Activated CD4-positive, alpha-beta T cell treated with anti-CD3 and anti-CD28 coated beads for 36 hours (primary cell): Measurements from ENCODE around the gene GPR156. TPM values are rescaled to one million over a fixed set of nuclear protein-coding genes. Genes with fewer than 3 reads are reported as not detected.
A peak's percentile ranks its signal among the peaks of the same experiment; 100 is the strongest.
"Not testable (repeated sequence)": the region's sequence is repeated elsewhere in the genome, so short reads cannot be mapped to it uniquely, and the experiment has no call there.

Source experiments
- ATAC-seq: fragments of 200-7000 bp; cut with Tn5 transposase; one replicate; pipeline ENCODE4 v1.10.0; 2021; ENCODE audit warnings: mild to moderate bottlenecking, moderate library complexity
- CTCF ChIA-PET: fragments of 350-600 bp; sonication (Branson Sonifier 250); formaldehyde crosslinking; loops from one replicate; lab custom pipeline; 2021; ENCODE audit warnings: antibody characterized with exemption; lab: Charles Lee
- POLR2A ChIA-PET: fragments of 350-600 bp; sonication (Branson Sonifier 250); formaldehyde crosslinking; loops from one replicate; lab custom pipeline; 2021; ENCODE audit warnings: antibody characterized with exemption, inconsistent platforms; lab: Charles Lee
- DNase-seq: peaks from one replicate; pipeline ENCODE4 v3.0.0-alpha.2; 2020
- H3K27ac Mint-ChIP-seq: one replicate; pipeline ENCODE4 v1.8.0; 2021; ENCODE audit warnings: mixed read lengths
- H3K27me3 Mint-ChIP-seq: one replicate; pipeline ENCODE4 v1.8.0; 2021; ENCODE audit warnings: mixed read lengths
- H3K36me3 Mint-ChIP-seq: one replicate; pipeline ENCODE4 v1.8.0; 2021; ENCODE audit warnings: low read depth, mixed read lengths
- H3K4me1 Mint-ChIP-seq: one replicate; pipeline ENCODE4 v1.8.0; 2021; ENCODE audit warnings: mixed read lengths
- H3K4me3 Mint-ChIP-seq: one replicate; pipeline ENCODE4 v1.8.0; 2021; ENCODE audit warnings: mild to moderate bottlenecking, moderate library complexity, mixed read lengths
- H3K9me3 Mint-ChIP-seq: one replicate; pipeline ENCODE4 v1.8.0; 2021; ENCODE audit warnings: low read depth, mixed read lengths
- intact Hi-C, 2 experiments: fragments of 100-400 bp; cut with DNase I in 1 of 2; cut with micrococcal nuclease in 1 of 2; formaldehyde crosslinking; loops; one replicate each; pipeline versions ENCODE4 v1.14.2 to v1.15.1; 2022 to 2024; cut with DNase I, micrococcal nuclease
- total RNA-seq, 2 experiments: library from RNA; stranded (reverse); gene quantifications; one replicate each; pipeline ENCODE4 v1.2.3, GENCODE V29; 2021

Gene GPR156
- total RNA-seq, 2 experiments from 2014 or later, result 0.11 TPM; not detected in 1

GRCh38 chr3:120157681-120158080 is 127.3 kb downstream of the GPR156 start:
- peaks cover 3% of the 10 kb centered on the region for H3K27me3 Mint-ChIP-seq
- H3K9me3 Mint-ChIP-seq, result peaks cover 16% of the 10 kb centered on the region
- H3K27ac Mint-ChIP-seq, result no peak overlapping the region
- ChIA-PET POLR2A (no interaction called here), CTCF (no interaction called here)
- peaks cover 5% of the 10 kb centered on the region for H3K4me1 Mint-ChIP-seq
- intact Hi-C loops, result no loop called here
- no peak for DNase-seq
- H3K36me3 Mint-ChIP-seq, result peaks cover 12% of the 10 kb centered on the region
- no peak overlapping the region for H3K4me3 Mint-ChIP-seq
- ATAC-seq, result no peak

GRCh38 chr3:120157113-120157512 is 127.9 kb downstream of the GPR156 start:
- H3K9me3 Mint-ChIP-seq, result peaks cover 16% of the 10 kb centered on the region
- intact Hi-C loops, result no loop called here
- H3K27ac Mint-ChIP-seq, result no peak overlapping the region
- ChIA-PET CTCF (no interaction called here), POLR2A (no interaction called here)
- H3K36me3 Mint-ChIP-seq, result peaks cover 12% of the 10 kb centered on the region
- DNase-seq (no peak), ATAC-seq (no peak)
- H3K27me3 Mint-ChIP-seq, result peaks cover 3% of the 10 kb centered on the region
- peaks cover 5% of the 10 kb centered on the region for H3K4me1 Mint-ChIP-seq
- no peak overlapping the region for H3K4me3 Mint-ChIP-seq

DNA sequence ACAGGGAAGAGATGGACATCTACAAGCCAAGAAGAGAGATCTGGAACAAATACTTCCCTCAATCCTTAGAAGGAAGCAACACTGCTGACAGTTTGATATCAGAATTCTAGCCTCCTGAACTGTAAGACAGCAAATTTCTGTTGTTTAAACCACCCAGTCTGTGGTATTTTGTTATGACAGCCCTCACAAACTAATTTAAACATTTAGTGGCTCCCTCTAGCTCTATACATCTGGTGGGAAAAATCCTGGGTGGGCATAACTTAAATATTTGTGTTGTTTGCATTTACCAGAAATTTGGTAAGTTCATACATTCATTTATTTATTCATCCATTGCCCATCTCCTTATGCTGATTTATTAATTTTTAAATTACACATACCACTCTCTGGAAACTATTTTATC is 128.3 kb downstream of the GPR156 start:
- Mint-ChIP-seq H3K9me3 (peaks cover 16% of the 10 kb centered on the region), H3K27ac (no peak overlapping the region), H3K4me1 (peaks cover 5% of the 10 kb centered on the region), H3K4me3 (no peak overlapping the region), H3K36me3 (peaks cover 12% of the 10 kb centered on the region), H3K27me3 (peaks cover 3% of the 10 kb centered on the region)
- intact Hi-C loops, result no loop called here
- DNase-seq, result no peak
- POLR2A ChIA-PET, result no interaction called here
- ATAC-seq, result no peak
- CTCF ChIA-PET, result no interaction called here

DNA sequence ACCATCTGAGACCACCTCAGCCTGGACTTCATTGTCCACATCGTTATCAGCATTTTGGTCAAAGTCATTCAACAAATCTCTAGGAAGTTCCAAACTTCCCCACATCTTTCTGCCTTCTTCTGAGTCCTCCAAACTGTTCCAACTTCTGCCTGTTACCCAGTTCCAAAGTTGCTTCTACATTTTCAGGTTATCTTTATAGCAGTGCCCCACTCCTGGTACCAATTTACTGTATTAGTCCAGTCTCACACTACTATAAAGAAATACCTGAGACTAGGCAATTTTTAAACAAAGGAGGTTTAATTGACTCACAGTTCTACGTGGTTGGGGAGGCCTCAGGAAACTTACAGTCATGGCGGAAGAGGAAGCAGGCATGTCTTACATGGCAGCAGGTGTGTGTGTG is 129.3 kb downstream of the GPR156 start:
- ATAC-seq, H3K4me1 Mint-ChIP-seq, intact Hi-C loops, H3K27ac Mint-ChIP-seq, POLR2A ChIA-PET, H3K27me3 Mint-ChIP-seq, CTCF ChIA-PET, DNase-seq, H3K4me3 Mint-ChIP-seq: not testable (repeated sequence)
- Mint-ChIP-seq H3K9me3 (peaks cover 16% of the 10 kb centered on the region), H3K36me3 (peaks cover 12% of the 10 kb centered on the region)

GRCh38 chr3:120155108-120155507 is 129.9 kb downstream of the GPR156 start:
- Mint-ChIP-seq H3K9me3 (peaks cover 16% of the 10 kb centered on the region), H3K27ac (no peak overlapping the region), H3K27me3 (peaks cover 3% of the 10 kb centered on the region), H3K4me1 (peaks cover 5% of the 10 kb centered on the region), H3K4me3 (no peak overlapping the region), H3K36me3 (peaks cover 12% of the 10 kb centered on the region)
- POLR2A ChIA-PET, result no interaction called here
- intact Hi-C loops, result no loop called here
- CTCF ChIA-PET, result no interaction called here
- DNase-seq, result no peak
- ATAC-seq, result no peak

- Mint-ChIP-seq H3K4me3 (no peak overlapping the region), H3K27ac (no peak overlapping the region), H3K27me3 (peaks cover 3% of the 10 kb centered on the region), H3K9me3 (peaks cover 16% of the 10 kb centered on the region), H3K4me1 (peaks cover 10% of the 10 kb centered on the region), H3K36me3 (peaks cover 12% of the 10 kb centered on the region)
- CTCF ChIA-PET, result interaction anchor here (0.6 kb wide), 2 partner anchors 16 to 30 kb away, joined by 3 read pairs; no protein-coding TSS in a partner anchor
- POLR2A ChIA-PET, result interaction anchor here (0.9 kb wide), 1 partner anchor 457 kb away, joined by 5 read pairs; no protein-coding TSS in a partner anchor
- ATAC-seq, result peak; percentile 39
- no peak for DNase-seq
- intact Hi-C loops, result no loop called here
These were observed 131.7 kb downstream of the GPR156 start for GRCh38 chr3:120153294-120153693.

DNA sequence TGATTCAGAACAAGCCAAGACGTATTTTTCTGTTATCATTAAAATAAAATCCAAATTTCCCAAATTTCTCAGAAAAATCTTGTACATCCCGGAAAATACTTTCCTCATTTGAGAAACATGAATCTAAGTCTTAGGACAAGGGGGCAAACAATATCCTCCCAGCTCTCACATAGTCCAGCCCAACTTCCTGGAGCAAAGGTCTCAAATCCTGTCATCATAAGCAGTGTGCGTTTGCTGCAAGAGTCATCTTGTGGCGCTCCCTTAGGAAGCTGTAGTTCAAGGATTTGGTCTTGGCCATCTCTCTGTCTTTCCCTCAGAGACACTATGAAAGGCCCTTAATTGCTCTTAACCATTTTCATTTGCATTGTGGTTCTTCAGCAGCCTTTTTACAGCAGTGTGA is 133.2 kb downstream of the GPR156 start:
- ChIA-PET CTCF (no interaction called here), POLR2A (no interaction called here)
- Mint-ChIP-seq H3K36me3 (peaks cover 12% of the 10 kb centered on the region), H3K4me1 (peaks cover 18% of the 10 kb centered on the region), H3K27me3 (peaks cover 3% of the 10 kb centered on the region), H3K9me3 (peaks cover 16% of the 10 kb centered on the region), H3K27ac (no peak overlapping the region), H3K4me3 (no peak overlapping the region)
- ATAC-seq (no peak), DNase-seq (no peak)
- intact Hi-C loops, result no loop called here

- peaks cover 32% of the 10 kb centered on the region for H3K4me1 Mint-ChIP-seq
- ChIA-PET CTCF (interaction anchor here (0.6 to 5.3 kb wide), 5 partner anchors 14 to 269 kb away, joined by 3 to 35 read pairs (median 3); no protein-coding TSS in a partner anchor), POLR2A (no interaction called here)
- no peaks in the 10 kb centered on the region for H3K9me3 Mint-ChIP-seq
- H3K27ac Mint-ChIP-seq, result no peak overlapping the region
- H3K4me3 Mint-ChIP-seq, result no peak overlapping the region
- no peaks in the 10 kb centered on the region for H3K27me3 Mint-ChIP-seq
- DNase-seq, result no peak
- no peak for ATAC-seq
- peaks cover 1% of the 10 kb centered on the region for H3K36me3 Mint-ChIP-seq
- intact Hi-C loops, result loop anchor here (5.0 kb wide), 2 partner anchors 56 to 326 kb away; partner anchors contain the start of gene GSK3B (in 1 of the 2)
These were observed 136.7 kb downstream of the GPR156 start for GRCh38 chr3:120148187-120148949.

DNA sequence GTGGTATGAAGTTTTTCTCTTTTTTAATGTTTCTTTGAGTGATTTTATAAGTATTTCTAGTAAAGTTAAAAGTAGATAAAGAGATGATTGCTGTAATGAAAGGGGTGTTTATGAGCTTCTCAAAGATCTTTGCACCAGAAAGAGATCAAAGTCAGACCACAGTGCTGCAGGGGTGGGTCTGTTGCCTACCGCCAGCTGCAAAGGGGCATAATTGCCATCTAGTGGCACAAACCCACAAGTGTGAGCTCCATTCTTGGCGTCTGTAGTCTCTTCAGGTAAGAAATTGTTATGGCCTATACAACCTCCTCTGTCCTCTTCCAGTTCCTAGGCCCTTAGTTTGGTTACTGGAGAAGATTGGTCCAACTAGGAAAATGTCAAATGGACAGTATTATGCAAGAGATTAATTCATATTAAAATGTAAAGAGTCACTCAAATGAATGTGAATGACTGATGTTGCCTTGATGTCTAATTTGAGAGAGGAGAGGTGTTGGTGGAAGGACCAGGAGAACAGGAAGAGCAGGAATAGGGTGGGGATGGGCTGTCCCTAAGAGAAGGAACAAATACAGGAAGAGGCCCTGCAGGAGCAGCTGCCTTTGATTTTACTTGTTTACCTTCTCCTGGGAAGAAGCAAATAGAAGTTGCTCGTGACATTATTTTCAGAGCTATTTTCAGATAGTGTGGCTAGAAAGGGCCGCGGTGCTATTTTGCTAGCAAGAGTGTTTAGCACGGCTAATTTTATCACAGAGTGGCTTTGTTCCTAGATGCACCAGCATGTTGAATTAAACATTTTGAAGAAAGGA is 137.8 kb downstream of the GPR156 start:
- intact Hi-C loops, result loop anchor here (1.0 to 5.0 kb wide), 4 partner anchors 52 to 325 kb away; partner anchors contain the start of gene GSK3B (in 1 of the 2)
- no peak overlapping the region for H3K27ac Mint-ChIP-seq
- ChIA-PET CTCF (interaction anchor here (0.6 to 5.3 kb wide), 17 partner anchors 15 to 411 kb away, joined by 3 to 35 read pairs (median 3); no protein-coding TSS in a partner anchor), POLR2A (interaction anchor here (0.5 to 0.7 kb wide), 5 partner anchors 51 to 1356 kb away, joined by 3 to 5 read pairs (median 4); no protein-coding TSS in a partner anchor)
- H3K36me3 Mint-ChIP-seq, result no peaks in the 10 kb centered on the region
- peaks cover 27% of the 10 kb centered on the region for H3K4me1 Mint-ChIP-seq
- DNase-seq, result peak; percentile 65
- no peaks in the 10 kb centered on the region for H3K9me3 Mint-ChIP-seq
- H3K27me3 Mint-ChIP-seq, result no peaks in the 10 kb centered on the region
- H3K4me3 Mint-ChIP-seq, result no peak overlapping the region
- ATAC-seq, result peak; percentile 57

GRCh38 chr3:120145542-120146285 is 139.3 kb downstream of the GPR156 start:
- Mint-ChIP-seq H3K36me3 (no peaks in the 10 kb centered on the region), H3K27me3 (no peaks in the 10 kb centered on the region), H3K9me3 (no peaks in the 10 kb centered on the region), H3K27ac (no peak overlapping the region), H3K4me3 (no peak overlapping the region), H3K4me1 (peaks cover 27% of the 10 kb centered on the region)
- ChIA-PET POLR2A (interaction anchor here (1.0 kb wide), 1 partner anchor 51 kb away, joined by 3 read pairs; no protein-coding TSS in a partner anchor), CTCF (interaction anchor here (0.6 to 5.3 kb wide), 4 partner anchors 13 to 253 kb away, joined by 3 to 35 read pairs (median 4); no protein-coding TSS in a partner anchor)
- DNase-seq, result peak; percentile 45
- ATAC-seq, result peak; percentile 95
- intact Hi-C loops, result loop anchor here (5.0 kb wide), 2 partner anchors 53 to 323 kb away; partner anchors contain the start of gene GSK3B (in 1 of the 2)
